ENCODE measurements around the gene MAP6.

GRCh38 chr11:75655605-75656004 lies 13.2 kb downstream of the MAP6 start:
- TF ChIP-seq CTCF (IDR thresholded peaks at IDR 0.05 in 8 of 11, conservative IDR thresholded peaks at IDR 0.05 in 3 of 11) (no peak), POLR2AphosphoS5 (IDR thresholded peaks at IDR 0.05) (no peak), POLR2A (IDR thresholded peaks at IDR 0.05) (no peak)

All from spleen (tissue), 7 donors.